Neural cell (in vitro differentiated cells): ENCODE measurements around the gene DENND4C. TPM values are rescaled to one million over a fixed set of nuclear protein-coding genes. Genes with fewer than 3 reads are reported as not detected.

Source experiments
- H2AFZ ChIP-seq: fragments of 200-600, 300-800 bp; sonication (generic), shearing (Covaris generic); 2 replicates; pipeline ENCODE4 v1.6.0; 2014; ENCODE audit warnings: low read depth, mild to moderate bottlenecking, antibody characterized with exemption, low read length, moderate library complexity
- H3F3A ChIP-seq: fragments of 200-600 bp; shearing (Covaris generic); 2 replicates; pipeline ENCODE4 v1.6.1; 2016; ENCODE audit warnings: mild to moderate bottlenecking, moderate library complexity, mixed read lengths, antibody characterized with exemption, low read length; ENCODE audit not compliant: insufficient read depth, poor library complexity, severe bottlenecking
- H3K27ac ChIP-seq: fragments of 200-600, 300-800 bp; sonication (generic), shearing (Covaris generic); 2 replicates; pipeline ENCODE4 v1.5.1; 2014; ENCODE audit warnings: mild to moderate bottlenecking, low read length, moderate library complexity
- H3K27me3 ChIP-seq: fragments of 300-800, 200-600 bp; sonication (generic), shearing (Covaris generic); 2 replicates; pipeline ENCODE4 v1.6.0; 2014; ENCODE audit warnings: mild to moderate bottlenecking, low read depth, low read length, moderate library complexity; ENCODE audit not compliant: insufficient read depth
- H3K36me3 ChIP-seq: fragments of 300-800, 200-600 bp; sonication (generic), shearing (Covaris generic); 2 replicates; pipeline ENCODE4 v1.5.1; 2014; ENCODE audit warnings: mild to moderate bottlenecking, antibody characterized with exemption, low read length, moderate library complexity; ENCODE audit not compliant: insufficient read depth
- H3K4me2 ChIP-seq: fragments of 300-800, 200-600 bp; sonication (generic), shearing (Covaris generic); 2 replicates; pipeline ENCODE4 v1.6.0; 2014; ENCODE audit warnings: mild to moderate bottlenecking, low read length
- H3K4me3 ChIP-seq: fragments of 300-800, 200-600 bp; sonication (generic), shearing (Covaris generic); 2 replicates; pipeline ENCODE4 v1.5.1; 2014; ENCODE audit warnings: mild to moderate bottlenecking, low read length, moderate library complexity
- H3K79me2 ChIP-seq: fragments of 200-600 bp; shearing (Covaris generic); replicated peaks from 2 replicates; pipeline ENCODE4 v1.6.0; 2014; ENCODE audit warnings: mild to moderate bottlenecking, low read length, moderate library complexity; ENCODE audit not compliant: insufficient read depth
- H3K9ac ChIP-seq: fragments of 300-800, 200-600 bp; sonication (generic), shearing (Covaris generic); 2 replicates; pipeline ENCODE4 v1.6.1; 2016; ENCODE audit warnings: mild to moderate bottlenecking, low read length, mixed read lengths
- H3K9me2 ChIP-seq: fragments of 200-600 bp; shearing (Covaris generic); 2 replicates; pipeline ENCODE4 v1.6.1; 2016; ENCODE audit warnings: mild to moderate bottlenecking, low read length, mixed read lengths; ENCODE audit not compliant: insufficient read depth
- H3K9me3 ChIP-seq: fragments of 200-600, 300-800 bp; sonication (generic), shearing (Covaris generic); 2 replicates; pipeline ENCODE4 v1.6.1; 2016; ENCODE audit warnings: mild to moderate bottlenecking, mixed run types, low read length, moderate library complexity, mixed read lengths
- H4K20me1 ChIP-seq: fragments of 200-600 bp; shearing (Covaris generic); 2 replicates; pipeline ENCODE4 v1.6.1; 2016; ENCODE audit warnings: mild to moderate bottlenecking, mixed run types; ENCODE audit not compliant: insufficient read depth
- CTCF ChIP-seq: fragments of 450-650 bp; IDR thresholded peaks from 2 replicates; pipeline ENCODE4 v1.5.1; 2014; ENCODE audit warnings: antibody characterized with exemption, mild to moderate bottlenecking, moderate library complexity; ENCODE audit not compliant: poor library complexity, severe bottlenecking
- EP300 ChIP-seq: fragments of 450-650 bp; conservative IDR thresholded peaks from 2 replicates; pipeline ENCODE4 v1.6.1; 2014; ENCODE audit warnings: antibody characterized with exemption, mild to moderate bottlenecking, moderate library complexity; ENCODE audit not compliant: poor library complexity, severe bottlenecking
- EZH2 ChIP-seq: fragments of 200-600, 300-800 bp; shearing (Covaris generic), sonication (generic); IDR thresholded peaks from 2 replicates; pipeline ENCODE4 v1.6.1; 2014; ENCODE audit warnings: antibody characterized with exemption, low read length, borderline replicate concordance, mild to moderate bottlenecking; ENCODE audit not compliant: insufficient read depth, poor library complexity, severe bottlenecking
- MXI1 ChIP-seq: fragments of 450-650 bp; conservative IDR thresholded peaks from 2 replicates; pipeline ENCODE4 v1.6.1; 2014; ENCODE audit warnings: antibody characterized with exemption, mild to moderate bottlenecking; ENCODE audit not compliant: poor library complexity, severe bottlenecking
- POLR2AphosphoS5 ChIP-seq: IDR thresholded peaks from 2 replicates; pipeline ENCODE4 v1.6.1; 2012
- RAD21 ChIP-seq: fragments of 450-650 bp; conservative IDR thresholded peaks from 2 replicates; pipeline ENCODE4 v1.6.1; 2014; ENCODE audit warnings: antibody characterized with exemption, mild to moderate bottlenecking, moderate library complexity
- REST ChIP-seq: IDR thresholded peaks from 2 replicates; pipeline ENCODE4 v1.6.1; 2012; ENCODE audit warnings: borderline replicate concordance
- SMC3 ChIP-seq: fragments of 450-650 bp; conservative IDR thresholded peaks from 2 replicates; pipeline ENCODE4 v1.6.1; 2014; ENCODE audit warnings: antibody characterized with exemption, mild to moderate bottlenecking, moderate library complexity; ENCODE audit not compliant: poor library complexity
- TAF1 ChIP-seq: IDR thresholded peaks from 2 replicates; pipeline ENCODE4 v1.6.1; 2012; ENCODE audit warnings: low read depth
- polyA plus RNA-seq: library from polyadenylated mRNA; depleted of rRNA; stranded (reverse); fragments of >200 nt; gene quantifications from 2 replicates; pipeline ENCODE4 v1.2.3, GENCODE V29; 2014

The DENND4C gene
- polyA plus RNA-seq, 1 donor from 2014 or later = 51.8 TPM

GRCh38 chr9:19369107-19369506 lies 138.6 kb downstream of the DENND4C start:
- Histone ChIP-seq H3K9me3 (no peaks in the 10 kb centered on the region), H3K36me3 (no peaks in the 10 kb centered on the region), H3K4me3 (no peak overlapping the region), H4K20me1 (no peaks in the 10 kb centered on the region), H2AFZ (no peak overlapping the region), H3K9ac (no peak overlapping the region), H3F3A (no peaks in the 10 kb centered on the region), H3K79me2 (no peaks in the 10 kb centered on the region), H3K4me2 (no peak overlapping the region), H3K27me3 (no peaks in the 10 kb centered on the region), H3K27ac (no peak overlapping the region), H3K9me2 (no peaks in the 10 kb centered on the region)
- TF ChIP-seq RAD21 (no peak), MXI1 (no peak), TAF1 (no peak), SMC3 (no peak), POLR2AphosphoS5 (no peak), CTCF (no peak), EP300 (no peak), EZH2 (no peak), REST (no peak)

GRCh38 chr9:19371942-19372341 lies 141.4 kb downstream of the DENND4C start:
- TF ChIP-seq CTCF = no peak
- TF ChIP-seq TAF1 = no peak
- no peak for TF ChIP-seq EP300
- TF ChIP-seq POLR2AphosphoS5 = no peak
- no peak for TF ChIP-seq REST
- TF ChIP-seq SMC3 = no peak
- TF ChIP-seq MXI1 = no peak
- TF ChIP-seq RAD21 = no peak
- TF ChIP-seq EZH2 = no peak

More at GRCh38 chr9:19371942-19372341, 141.4 kb downstream of the DENND4C start:
- no peak overlapping the region for H3K4me3 ChIP-seq
- H3F3A ChIP-seq = no peaks in the 10 kb centered on the region
- H3K9ac ChIP-seq = no peak overlapping the region
- H3K27ac ChIP-seq = no peak overlapping the region
- H4K20me1 ChIP-seq = no peaks in the 10 kb centered on the region
- no peaks in the 10 kb centered on the region for H3K9me2 ChIP-seq
- H3K4me2 ChIP-seq = no peak overlapping the region
- no peaks in the 10 kb centered on the region for H3K27me3 ChIP-seq
- no peak overlapping the region for H2AFZ ChIP-seq
- peaks cover 5% of the 10 kb centered on the region for H3K36me3 ChIP-seq
- no peaks in the 10 kb centered on the region for H3K79me2 ChIP-seq
- no peaks in the 10 kb centered on the region for H3K9me3 ChIP-seq
